Osteoblast (primary cell): ENCODE results near the gene DNAJA2. TPM values are rescaled to one million over a fixed set of nuclear protein-coding genes. Genes with fewer than 3 reads are reported as not detected.
A peak's percentile ranks its signal among the peaks of the same experiment; 100 is the strongest.

Source experiments
- DNase-seq: peaks from one replicate; pipeline ENCODE4 v3.0.0; 2011; ENCODE audit warnings: low spot score, mixed read lengths; ENCODE audit not compliant: insufficient read length; ENCODE audit errors: missing footprints
- H2AFZ ChIP-seq: 2 replicates; pipeline ENCODE4 v1.6.0; 2011; ENCODE audit warnings: mild to moderate bottlenecking, low read length
- H3K27ac ChIP-seq: 2 replicates; pipeline ENCODE4 v1.5.1; 2011; ENCODE audit warnings: mild to moderate bottlenecking, low read depth, low read length, moderate library complexity
- H3K27me3 ChIP-seq: 2 replicates; pipeline ENCODE4 v1.6.0; 2012; ENCODE audit warnings: mild to moderate bottlenecking, control low read depth, inconsistent platforms, low read length, moderate library complexity; ENCODE audit not compliant: insufficient read depth
- H3K36me3 ChIP-seq: 2 replicates; pipeline ENCODE4 v1.5.1; 2011; ENCODE audit warnings: mild to moderate bottlenecking, low read length, control low read depth, moderate library complexity; ENCODE audit not compliant: insufficient read depth
- H3K4me1 ChIP-seq: 2 replicates; pipeline ENCODE4 v1.5.1; 2011; ENCODE audit warnings: mild to moderate bottlenecking, low read length, control low read depth, moderate library complexity; ENCODE audit not compliant: insufficient read depth
- H3K4me2 ChIP-seq: 2 replicates; pipeline ENCODE4 v1.6.0; 2011; ENCODE audit warnings: mild to moderate bottlenecking, low read length; ENCODE audit not compliant: insufficient read depth
- H3K4me3 ChIP-seq: fragments of 200-600 bp; sonication (generic); 3 replicates; pipeline ENCODE4 v1.5.1; 2012; ENCODE audit warnings: mild to moderate bottlenecking, low read length, inconsistent platforms; ENCODE audit not compliant: insufficient read depth
- H3K79me2 ChIP-seq: 2 replicates; pipeline ENCODE4 v1.6.0; 2012; ENCODE audit warnings: mild to moderate bottlenecking, low read length, control low read depth, inconsistent platforms; ENCODE audit not compliant: insufficient read depth
- H3K9me3 ChIP-seq: 2 replicates; pipeline ENCODE4 v1.5.1; 2011; ENCODE audit warnings: low read depth, low read length, control low read depth
- H4K20me1 ChIP-seq: 2 replicates; pipeline ENCODE4 v1.6.0; 2012; ENCODE audit warnings: mild to moderate bottlenecking, low read length, control low read depth; ENCODE audit not compliant: insufficient read depth
- total RNA-seq: library from RNA; depleted of rRNA; stranded (reverse); fragments of >200 nt; gene quantifications from 2 replicates; pipeline ENCODE4 v1.2.3, GENCODE V29; 2012
- TF ChIP-seq, protein P1 (sequence below): IDR thresholded peaks from 2 replicates; pipeline ENCODE4 v1.5.1; 2011; ENCODE audit warnings: mild to moderate bottlenecking, low read depth, low read length, moderate library complexity; ENCODE audit errors: extremely low read depth

The DNAJA2 gene
- total RNA-seq, 1 donor, result 83.2 TPM

DNA sequence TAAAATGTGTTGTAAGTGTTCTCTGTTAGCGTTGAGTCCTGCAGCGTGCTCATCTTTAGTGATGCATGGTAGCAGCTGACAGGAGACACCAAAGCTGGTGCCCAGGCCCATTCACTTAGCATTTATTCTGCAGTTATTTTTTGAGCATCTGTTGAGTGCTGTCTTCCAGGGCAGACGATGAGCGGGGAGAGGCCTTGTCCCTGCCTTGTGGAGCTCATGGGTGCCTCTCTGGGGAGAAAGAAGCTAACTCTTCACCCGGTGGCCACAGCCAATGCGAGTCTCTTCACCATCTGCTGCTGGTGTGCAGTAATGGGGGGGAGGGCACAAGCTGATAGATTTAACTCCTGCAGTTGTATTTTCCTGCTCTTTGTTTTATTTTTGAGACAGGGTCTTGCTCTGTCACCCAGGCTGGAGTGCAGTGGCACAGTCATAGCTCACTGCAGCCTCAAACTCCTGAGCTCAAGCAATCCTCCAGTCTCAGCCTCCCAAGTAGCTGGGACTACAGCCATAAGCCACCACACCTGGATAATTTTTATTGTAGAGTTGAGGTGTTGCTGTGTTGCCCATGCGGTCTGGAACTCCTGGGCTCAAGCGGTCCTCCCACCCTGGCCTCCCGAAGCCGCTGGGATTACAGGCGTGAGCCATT lies 58.8 kb downstream of the DNAJA2 start:
- no peak overlapping the region for H2AFZ ChIP-seq
- H3K27ac ChIP-seq, result no peak overlapping the region
- peak; percentile 75 for DNase-seq
- no peaks in the 10 kb centered on the region for H3K27me3 ChIP-seq
- peaks cover 39% of the 10 kb centered on the region for H3K36me3 ChIP-seq
- no peaks in the 10 kb centered on the region for H4K20me1 ChIP-seq
- no peaks in the 10 kb centered on the region for H3K79me2 ChIP-seq
- H3K4me2 ChIP-seq, result no peak overlapping the region
- no peaks in the 10 kb centered on the region for H3K9me3 ChIP-seq
- H3K4me3 ChIP-seq, result no peak overlapping the region
- TF ChIP-seq, protein P1, sequence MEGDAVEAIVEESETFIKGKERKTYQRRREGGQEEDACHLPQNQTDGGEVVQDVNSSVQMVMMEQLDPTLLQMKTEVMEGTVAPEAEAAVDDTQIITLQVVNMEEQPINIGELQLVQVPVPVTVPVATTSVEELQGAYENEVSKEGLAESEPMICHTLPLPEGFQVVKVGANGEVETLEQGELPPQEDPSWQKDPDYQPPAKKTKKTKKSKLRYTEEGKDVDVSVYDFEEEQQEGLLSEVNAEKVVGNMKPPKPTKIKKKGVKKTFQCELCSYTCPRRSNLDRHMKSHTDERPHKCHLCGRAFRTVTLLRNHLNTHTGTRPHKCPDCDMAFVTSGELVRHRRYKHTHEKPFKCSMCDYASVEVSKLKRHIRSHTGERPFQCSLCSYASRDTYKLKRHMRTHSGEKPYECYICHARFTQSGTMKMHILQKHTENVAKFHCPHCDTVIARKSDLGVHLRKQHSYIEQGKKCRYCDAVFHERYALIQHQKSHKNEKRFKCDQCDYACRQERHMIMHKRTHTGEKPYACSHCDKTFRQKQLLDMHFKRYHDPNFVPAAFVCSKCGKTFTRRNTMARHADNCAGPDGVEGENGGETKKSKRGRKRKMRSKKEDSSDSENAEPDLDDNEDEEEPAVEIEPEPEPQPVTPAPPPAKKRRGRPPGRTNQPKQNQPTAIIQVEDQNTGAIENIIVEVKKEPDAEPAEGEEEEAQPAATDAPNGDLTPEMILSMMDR, result no peak
- H3K4me1 ChIP-seq, result no peaks in the 10 kb centered on the region

DNA sequence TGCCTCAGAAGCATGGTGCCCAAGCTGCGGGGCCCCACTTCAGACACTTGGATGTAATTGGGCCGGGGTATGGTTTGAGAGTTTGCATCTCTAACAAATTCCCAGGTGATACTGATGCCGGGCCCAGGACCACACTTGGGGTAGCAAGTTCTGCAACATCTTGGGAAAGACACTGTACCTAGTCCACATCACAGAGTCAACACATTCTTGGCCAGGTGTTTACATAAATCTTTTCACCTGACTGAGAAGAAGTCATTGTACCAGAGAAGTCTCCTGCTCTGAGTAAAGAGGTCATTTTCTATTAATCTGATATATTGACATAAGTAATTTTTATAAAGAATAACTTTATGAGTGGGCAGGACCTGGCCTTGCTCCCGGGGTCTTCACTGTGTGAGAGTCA lies 61.8 kb downstream of the DNAJA2 start:
- peaks cover 39% of the 10 kb centered on the region for H3K36me3 ChIP-seq
- no peak overlapping the region for H3K27ac ChIP-seq
- peaks cover 3% of the 10 kb centered on the region for H4K20me1 ChIP-seq
- no peaks in the 10 kb centered on the region for H3K79me2 ChIP-seq
- DNase-seq, result no peak
- H3K4me2 ChIP-seq, result no peak overlapping the region
- no peaks in the 10 kb centered on the region for H3K27me3 ChIP-seq
- no peaks in the 10 kb centered on the region for H3K4me1 ChIP-seq
- H3K9me3 ChIP-seq, result no peaks in the 10 kb centered on the region
- TF ChIP-seq, protein P1, result no peak
- H3K4me3 ChIP-seq, result no peak overlapping the region
- no peak overlapping the region for H2AFZ ChIP-seq

DNA sequence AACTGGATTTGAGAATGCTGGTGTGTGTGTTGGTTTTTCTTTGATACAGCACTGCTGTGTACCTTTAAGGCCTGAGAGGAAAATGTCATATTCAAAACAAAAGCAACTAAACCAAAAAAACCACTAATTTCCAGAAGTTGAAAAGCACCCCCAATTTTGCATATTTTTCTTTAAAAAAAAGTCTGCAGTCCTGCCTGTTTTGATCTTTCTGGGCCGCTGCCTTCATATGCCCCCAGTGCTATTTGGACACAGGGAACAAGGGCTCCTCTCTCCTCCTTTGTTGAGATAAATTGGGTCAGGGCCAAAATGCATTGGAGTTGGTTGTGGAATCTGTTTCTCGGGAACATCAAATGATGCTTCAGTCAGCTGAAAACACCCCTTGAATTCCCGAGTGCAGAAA lies 62.4 kb downstream of the DNAJA2 start:
- Histone ChIP-seq H3K36me3 (peaks cover 39% of the 10 kb centered on the region), H3K4me3 (no peak overlapping the region), H3K9me3 (no peaks in the 10 kb centered on the region), H3K27me3 (no peaks in the 10 kb centered on the region), H3K4me1 (no peaks in the 10 kb centered on the region), H3K4me2 (no peak overlapping the region), H3K79me2 (no peaks in the 10 kb centered on the region), H4K20me1 (peaks cover 3% of the 10 kb centered on the region), H3K27ac (no peak overlapping the region), H2AFZ (no peak overlapping the region)
- DNase-seq, result no peak
- TF ChIP-seq, protein P1, result no peak

DNA sequence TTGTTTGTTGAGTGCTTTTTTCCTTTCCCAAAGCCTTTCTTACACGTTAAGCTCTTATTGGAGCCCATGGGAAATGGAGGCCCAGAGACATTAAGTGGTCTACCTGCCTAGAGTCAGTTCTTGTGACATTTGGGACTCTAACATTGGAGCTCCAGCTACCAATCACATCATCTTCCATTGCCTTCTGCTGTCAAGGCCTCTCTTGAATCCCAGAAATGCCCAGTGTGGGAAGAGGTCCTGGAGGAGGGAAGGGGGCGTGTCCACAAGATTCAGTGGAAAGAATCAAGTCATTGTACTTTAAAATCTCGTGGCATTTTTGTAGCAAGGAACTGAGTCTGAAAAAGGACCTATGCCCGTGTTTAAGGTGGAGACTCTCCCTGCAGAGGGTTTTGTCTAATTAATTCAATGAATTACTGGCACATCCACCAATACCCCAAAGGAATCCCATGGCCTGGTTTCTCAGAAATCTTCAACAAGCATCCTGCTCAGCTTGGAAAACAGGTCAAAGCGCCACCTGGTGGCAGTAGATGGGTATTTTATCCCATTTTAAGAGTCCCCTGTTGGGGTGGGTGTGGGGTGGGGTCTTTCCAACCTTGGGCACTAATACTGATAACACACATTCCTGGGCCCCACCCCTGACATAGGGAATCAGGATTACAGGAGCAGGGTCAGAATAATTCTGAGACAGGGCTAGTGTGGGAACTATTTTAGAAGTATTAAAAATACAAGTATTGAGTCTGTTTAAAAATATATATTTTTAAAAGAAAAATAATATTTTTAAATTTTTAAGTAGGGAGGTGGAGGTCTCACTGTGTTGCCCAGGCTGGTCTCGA lies 64.7 kb downstream of the DNAJA2 start:
- Histone ChIP-seq H3K36me3 (peaks cover 26% of the 10 kb centered on the region), H3K4me1 (no peaks in the 10 kb centered on the region), H3K79me2 (no peaks in the 10 kb centered on the region), H3K4me3 (no peak overlapping the region), H4K20me1 (peaks cover 3% of the 10 kb centered on the region), H3K27me3 (no peaks in the 10 kb centered on the region), H3K27ac (no peak overlapping the region), H3K4me2 (no peak overlapping the region), H2AFZ (no peak overlapping the region), H3K9me3 (no peaks in the 10 kb centered on the region)
- DNase-seq, result peak; percentile 91
- TF ChIP-seq, protein P1, result peak; percentile 62
